K562 (cell line): ENCODE results near the gene TAF1B. TPM values are rescaled to one million over a fixed set of nuclear protein-coding genes. Genes with fewer than 3 reads are reported as not detected.

Source experiments
- ATF7 ChIP-seq: fragments of 450-650 bp; IDR thresholded peaks from 2 replicates; pipeline ENCODE4 v1.7.1; 2014; ENCODE audit warnings: mild to moderate bottlenecking, moderate library complexity
- BACH1 ChIP-seq: fragments of 200-800 bp; sonication (Bioruptor generic); IDR thresholded peaks from 2 replicates; pipeline ENCODE4 v1.6.1; 2016; ENCODE audit warnings: missing genetic modification characterization, missing compliant biosample characterization
- CTBP1 ChIP-seq: fragments of 450-650 bp; IDR thresholded peaks from 2 replicates; pipeline ENCODE4 v1.6.1; 2016; ENCODE audit warnings: borderline replicate concordance
- DPF2 ChIP-seq: fragments of 450-650 bp; IDR thresholded peaks from 2 replicates; pipeline ENCODE4 v1.6.1; 2016
- EP400 ChIP-seq: fragments of 450-650 bp; IDR thresholded peaks from 2 replicates; pipeline ENCODE4 v1.6.1; 2017; ENCODE audit warnings: antibody characterized with exemption, mild to moderate bottlenecking, moderate library complexity
- HDAC2 ChIP-seq: fragments of 450-650 bp; IDR thresholded peaks from 2 replicates; pipeline ENCODE4 v1.6.1; 2016; ENCODE audit warnings: mild to moderate bottlenecking
- KDM2B ChIP-seq: fragments of 250-450 bp; sonication (Bioruptor Pico); IDR thresholded peaks from 2 replicates; pipeline ENCODE4 v1.8.0; 2021; ENCODE audit warnings: mild to moderate bottlenecking, moderate library complexity
- L3MBTL2 ChIP-seq: fragments of 450-650 bp; IDR thresholded peaks from 2 replicates; pipeline ENCODE4 v1.6.1; 2016; ENCODE audit warnings: mild to moderate bottlenecking, moderate library complexity
- MAFK ChIP-seq: IDR thresholded peaks from 2 replicates; pipeline ENCODE4 v1.6.1; 2011; ENCODE audit warnings: low read length, improper control_type of control experiment
- MIER1 ChIP-seq: fragments of 450-650 bp; IDR thresholded peaks from 2 replicates; pipeline ENCODE4 v1.6.1; 2016; ENCODE audit warnings: antibody characterized with exemption, mild to moderate bottlenecking, low read depth
- POLR2B ChIP-seq: fragments of 450-650 bp; IDR thresholded peaks from 2 replicates; pipeline ENCODE4 v1.6.1; 2018; ENCODE audit warnings: low read depth; ENCODE audit not compliant: partially characterized antibody
- RBBP5 ChIP-seq: fragments of 200-600 bp; sonication (generic); IDR thresholded peaks from 2 replicates; pipeline ENCODE4 v1.6.1; 2012; ENCODE audit warnings: borderline replicate concordance, mild to moderate bottlenecking, low read length, control low read depth, inconsistent platforms; ENCODE audit not compliant: insufficient read depth, poor library complexity, severe bottlenecking
- SPI1 ChIP-seq: IDR thresholded peaks from 2 replicates; pipeline ENCODE4 v1.6.1; 2011; ENCODE audit warnings: low read depth, low read length, control low read depth, borderline replicate concordance
- STAT5B ChIP-seq: fragments of 250-450 bp; sonication (Bioruptor Pico); IDR thresholded peaks from 2 replicates; pipeline ENCODE4 v1.8.0; 2021; ENCODE audit warnings: mild to moderate bottlenecking, inconsistent platforms
- SUPT5H ChIP-seq: fragments of 450-650 bp; IDR thresholded peaks from 2 replicates; pipeline ENCODE4 v1.6.1; 2016
- TFE3 ChIP-seq: fragments of 450-650 bp; formaldehyde crosslinking; IDR thresholded peaks from 2 replicates; pipeline ENCODE4 v1.4.0; 2020; ENCODE audit warnings: mild to moderate bottlenecking, mixed read lengths
- YY1 ChIP-seq, 3 experiments: IDR thresholded peaks; 2 replicates each; pipeline ENCODE4 v1.6.1; 2011; ENCODE audit warnings: low read length in 2 of 3, mild to moderate bottlenecking in 2 of 3, moderate library complexity in 2 of 3, borderline replicate concordance in 1 of 3, control low read depth in 1 of 3, low read depth in 1 of 3; ENCODE audit not compliant: insufficient read depth in 3 of 3, insufficient replicate concordance in 2 of 3, control insufficient read depth in 1 of 3, insufficient read length in 1 of 3; ENCODE audit errors: extremely low read depth in 1 of 3
- ZNF121 ChIP-seq: sonication (generic); formaldehyde crosslinking; conservative IDR thresholded peaks from 2 replicates; pipeline ENCODE4 v1.8.0; 2022; ENCODE audit warnings: missing genetic modification reagents
- ZNF696 ChIP-seq: fragments of 250-450 bp; sonication (Bioruptor Pico); conservative IDR thresholded peaks from 2 replicates; pipeline ENCODE4 v1.4.0; 2020; ENCODE audit warnings: mild to moderate bottlenecking, moderate library complexity
- polyA plus RNA-seq, 8 experiments: library from polyadenylated mRNA; depleted of rRNA in 4 of 8; stranded (reverse) in 5 of 8; unstranded in 3 of 8; fragments of >200 nt; fragmentation: Nextera tagmentation in 2 of 8; fragmentation: Illumina TruSeq in 1 of 8; extraction: Ambion mirVana in 2 of 8; extraction: Trizol in 1 of 8; gene quantifications; 2 replicates each; pipeline versions ENCODE4 v1.2.1 to v1.2.3, GENCODE V29; 2011 to 2014; ENCODE audit warnings: inconsistent platforms in 1 of 8, missing spikeins in 1 of 8
- total RNA-seq, 7 experiments: library from RNA; depleted of rRNA in 6 of 7; stranded (reverse); fragments of >200 nt in 6 of 7; fragmentation: Illumina TruSeq in 2 of 7; extraction: Trizol in 2 of 7; gene quantifications; 2 replicates each; pipeline versions ENCODE4 v1.2.1 to v1.2.3, GENCODE V29; 2011 to 2021; ENCODE audit warnings: low replicate concordance in 1 of 7
- TF ChIP-seq, protein P1 (sequence below): sonication (generic); formaldehyde crosslinking; IDR thresholded peaks from 2 replicates; pipeline ENCODE4 v1.8.1; 2023; ENCODE audit warnings: mild to moderate bottlenecking, missing genetic modification reagents
- TF ChIP-seq, protein P2 (sequence below): sonication (generic); formaldehyde crosslinking; IDR thresholded peaks from 2 replicates; pipeline ENCODE4 v1.8.0; 2022; ENCODE audit warnings: mild to moderate bottlenecking, low read depth, missing genetic modification reagents
- TF ChIP-seq, protein P3 (sequence below): fragments of 450-650 bp; formaldehyde crosslinking; IDR thresholded peaks from 2 replicates; pipeline ENCODE4 v1.4.0; 2020; ENCODE audit warnings: mild to moderate bottlenecking, moderate library complexity

Gene TAF1B
- total and polyA plus RNA-seq, 9 of the 15 experiments (the other 6 are each of a cell fraction or from before 2014, with no cell fraction given), result 8.8 to 25.1 (median 17.3) TPM

DNA sequence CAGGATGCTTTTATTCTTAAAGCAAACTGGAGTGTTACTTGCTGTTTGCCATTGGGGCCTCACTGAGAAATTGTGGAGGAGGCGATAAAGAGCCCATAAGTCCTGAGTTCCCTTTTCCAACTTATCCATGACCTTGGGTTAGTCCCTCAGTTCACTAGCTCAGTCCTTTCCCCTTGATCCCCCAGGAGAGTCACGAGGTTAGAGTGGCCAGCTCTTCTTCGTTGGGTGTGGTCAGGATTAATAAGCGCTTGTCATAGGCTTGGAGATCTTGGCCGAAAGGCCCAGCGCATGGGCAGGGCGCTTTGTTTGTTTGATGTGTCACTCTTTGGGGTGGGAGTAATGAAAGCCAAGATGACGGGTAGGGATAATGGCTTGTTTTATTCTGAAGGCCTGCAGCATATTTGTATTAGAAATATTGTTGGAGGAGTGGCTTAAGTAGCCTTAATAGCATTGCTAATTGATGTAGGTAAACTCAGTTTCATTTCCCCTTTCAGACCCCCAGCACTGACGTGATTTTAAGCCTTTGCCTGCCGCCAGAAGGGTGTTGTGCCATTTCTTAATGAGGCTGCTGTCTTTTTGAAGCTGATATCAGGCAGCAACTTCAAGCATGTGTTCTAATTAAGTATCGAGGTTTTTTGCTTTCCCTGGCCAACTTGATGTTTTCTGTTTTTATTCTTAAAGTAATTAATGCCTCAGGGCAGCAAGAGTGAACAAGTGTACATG lies 123.9 kb downstream of the TAF1B start (continued):
- TF ChIP-seq CTBP1 (peak; percentile 68; the same call in 1 of the 2 replicates), BACH1 (tag) (peak; percentile 34; the same call in 1 of the 2 replicates), KDM2B (CRISPR knock-in tag) (no peak), SUPT5H (no peak), MIER1 (no peak), POLR2B (peak; percentile 22), YY1 (IDR thresholded peaks at IDR 0.05; ENCODE audit: borderline replicate concordance in 1 of 3, control insufficient read depth in 1 of 3, extremely low read depth in 1 of 3, insufficient read depth in 3 of 3, insufficient read length in 1 of 3, insufficient replicate concordance in 2 of 3, low read depth in 1 of 3, low read length in 2 of 3) (peak in 1 of 3 experiments; percentile 38), ZNF121 (CRISPR knock-in tag) (no peak), L3MBTL2 (peak; percentile 73; the same call in 1 of the 2 replicates), EP400 (peak; percentile 51; the same call in 1 of the 2 replicates), ATF7 (peak; percentile 69), DPF2 (peak; percentile 67), SPI1 (peak; percentile 51; the same call in 1 of the 2 replicates), MAFK (peak; percentile 39; the same call in 1 of the 2 replicates), ZNF696 (CRISPR knock-in tag) (no peak), TFE3 (CRISPR knock-in tag) (peak; percentile 93), HDAC2 (peak; percentile 67; the same call in 1 of the 2 replicates), STAT5B (CRISPR knock-in tag) (no peak), RBBP5 (peak; percentile 48)
- TF ChIP-seq, protein P1, sequence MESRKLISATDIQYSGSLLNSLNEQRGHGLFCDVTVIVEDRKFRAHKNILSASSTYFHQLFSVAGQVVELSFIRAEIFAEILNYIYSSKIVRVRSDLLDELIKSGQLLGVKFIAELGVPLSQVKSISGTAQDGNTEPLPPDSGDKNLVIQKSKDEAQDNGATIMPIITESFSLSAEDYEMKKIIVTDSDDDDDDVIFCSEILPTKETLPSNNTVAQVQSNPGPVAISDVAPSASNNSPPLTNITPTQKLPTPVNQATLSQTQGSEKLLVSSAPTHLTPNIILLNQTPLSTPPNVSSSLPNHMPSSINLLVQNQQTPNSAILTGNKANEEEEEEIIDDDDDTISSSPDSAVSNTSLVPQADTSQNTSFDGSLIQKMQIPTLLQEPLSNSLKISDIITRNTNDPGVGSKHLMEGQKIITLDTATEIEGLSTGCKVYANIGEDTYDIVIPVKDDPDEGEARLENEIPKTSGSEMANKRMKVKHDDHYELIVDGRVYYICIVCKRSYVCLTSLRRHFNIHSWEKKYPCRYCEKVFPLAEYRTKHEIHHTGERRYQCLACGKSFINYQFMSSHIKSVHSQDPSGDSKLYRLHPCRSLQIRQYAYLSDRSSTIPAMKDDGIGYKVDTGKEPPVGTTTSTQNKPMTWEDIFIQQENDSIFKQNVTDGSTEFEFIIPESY, result 0 out of 2 replicates have a peak, but pooled peaks have one; percentile 18
- TF ChIP-seq, protein P2, sequence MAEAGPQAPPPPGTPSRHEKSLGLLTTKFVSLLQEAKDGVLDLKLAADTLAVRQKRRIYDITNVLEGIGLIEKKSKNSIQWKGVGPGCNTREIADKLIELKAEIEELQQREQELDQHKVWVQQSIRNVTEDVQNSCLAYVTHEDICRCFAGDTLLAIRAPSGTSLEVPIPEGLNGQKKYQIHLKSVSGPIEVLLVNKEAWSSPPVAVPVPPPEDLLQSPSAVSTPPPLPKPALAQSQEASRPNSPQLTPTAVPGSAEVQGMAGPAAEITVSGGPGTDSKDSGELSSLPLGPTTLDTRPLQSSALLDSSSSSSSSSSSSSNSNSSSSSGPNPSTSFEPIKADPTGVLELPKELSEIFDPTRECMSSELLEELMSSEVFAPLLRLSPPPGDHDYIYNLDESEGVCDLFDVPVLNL, result no peak
- TF ChIP-seq, protein P3, sequence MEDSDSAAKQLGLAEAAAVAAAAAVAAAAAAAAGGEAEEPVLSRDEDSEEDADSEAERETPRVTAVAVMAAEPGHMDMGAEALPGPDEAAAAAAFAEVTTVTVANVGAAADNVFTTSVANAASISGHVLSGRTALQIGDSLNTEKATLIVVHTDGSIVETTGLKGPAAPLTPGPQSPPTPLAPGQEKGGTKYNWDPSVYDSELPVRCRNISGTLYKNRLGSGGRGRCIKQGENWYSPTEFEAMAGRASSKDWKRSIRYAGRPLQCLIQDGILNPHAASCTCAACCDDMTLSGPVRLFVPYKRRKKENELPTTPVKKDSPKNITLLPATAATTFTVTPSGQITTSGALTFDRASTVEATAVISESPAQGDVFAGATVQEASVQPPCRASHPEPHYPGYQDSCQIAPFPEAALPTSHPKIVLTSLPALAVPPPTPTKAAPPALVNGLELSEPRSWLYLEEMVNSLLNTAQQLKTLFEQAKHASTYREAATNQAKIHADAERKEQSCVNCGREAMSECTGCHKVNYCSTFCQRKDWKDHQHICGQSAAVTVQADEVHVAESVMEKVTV, result 0 out of 2 replicates have a peak, but pooled peaks have one; percentile 18
